BJ (cell line): ENCODE data around the gene TRIM17. TPM values are rescaled to one million over a fixed set of nuclear protein-coding genes. Genes with fewer than 3 reads are reported as not detected.

ENCODE experiments used
- CTCF ChIA-PET: fragments of 350-600 bp; formaldehyde crosslinking; extraction: SDS; loops from one replicate; lab custom pipeline; 2021; ENCODE audit warnings: antibody characterized with exemption, inconsistent platforms; lab: Yijun Ruan, JAX
- POLR2A ChIA-PET: fragments of 300-600 bp; sonication (Branson Sonifier 250); formaldehyde crosslinking; extraction: SDS; loops from one replicate; lab custom pipeline; 2021; ENCODE audit warnings: antibody characterized with exemption; lab: Charles Lee
- DNase-seq: peaks from one replicate; pipeline ENCODE4 v3.0.0-alpha.2; 2011; ENCODE audit warnings: low read depth
- H3K27me3 ChIP-seq: 2 replicates; pipeline ENCODE4 v1.6.0; 2011; ENCODE audit warnings: low read length; ENCODE audit not compliant: control insufficient read depth, insufficient read depth
- H3K36me3 ChIP-seq: 2 replicates; pipeline ENCODE4 v1.5.1; 2011; ENCODE audit warnings: low read length; ENCODE audit not compliant: control insufficient read depth, insufficient read depth
- H3K4me3 ChIP-seq: 2 replicates; pipeline ENCODE4 v1.5.1; 2011; ENCODE audit warnings: low read depth, mild to moderate bottlenecking, control low read depth, low read length
- CTCF ChIP-seq: IDR thresholded peaks from 2 replicates; pipeline ENCODE4 v1.5.1; 2011; ENCODE audit warnings: low read depth, mild to moderate bottlenecking, control low read depth, inconsistent platforms, low read length, moderate library complexity; ENCODE audit not compliant: insufficient read depth
- polyA plus RNA-seq: library from polyadenylated mRNA; depleted of rRNA; stranded (reverse); fragments of >200 nt; gene quantifications from 2 replicates; pipeline ENCODE4 v1.2.3, GENCODE V29; 2011

The TRIM17 gene
- polyA plus RNA-seq, 1 experiment, result 0.55 TPM

GRCh38 chr1:228455715-228456114 is 39.1 kb upstream of the TRIM17 start:
- ChIA-PET CTCF (interaction anchor here (1.5 to 1.7 kb wide), 3 partner anchors 25 to 115 kb away, joined by 4 to 7 read pairs (median 4); no protein-coding TSS in a partner anchor), POLR2A (no interaction called here)
- Histone ChIP-seq H3K36me3 (no peaks in the 10 kb centered on the region), H3K4me3 (no peak overlapping the region), H3K27me3 (no peaks in the 10 kb centered on the region)
- DNase-seq, result no peak
- peak; percentile 29; the same call in 1 of the 2 replicates for TF ChIP-seq CTCF

- DNase-seq, result no peak
- ChIA-PET POLR2A (no interaction called here), CTCF (no interaction called here)
- Histone ChIP-seq H3K27me3 (no peaks in the 10 kb centered on the region), H3K36me3 (no peaks in the 10 kb centered on the region), H3K4me3 (no peak overlapping the region)
- TF ChIP-seq CTCF, result no peak
Observed at GRCh38 chr1:228454238-228454637, 37.6 kb upstream of the TRIM17 start.

GRCh38 chr1:228453614-228454013 is 37.0 kb upstream of the TRIM17 start:
- H3K4me3 ChIP-seq, result no peak overlapping the region
- H3K27me3 ChIP-seq, result no peaks in the 10 kb centered on the region
- DNase-seq, result no peak
- no peaks in the 10 kb centered on the region for H3K36me3 ChIP-seq
- CTCF ChIA-PET, result no interaction called here
- no peak for TF ChIP-seq CTCF
- POLR2A ChIA-PET, result no interaction called here

GRCh38 chr1:228453022-228453560 is 36.4 kb upstream of the TRIM17 start:
- no peak overlapping the region for H3K4me3 ChIP-seq
- DNase-seq, result no peak
- ChIA-PET CTCF (no interaction called here), POLR2A (no interaction called here)
- H3K27me3 ChIP-seq, result no peaks in the 10 kb centered on the region
- TF ChIP-seq CTCF, result no peak
- no peaks in the 10 kb centered on the region for H3K36me3 ChIP-seq

- POLR2A ChIA-PET, result no interaction called here
- DNase-seq, result no peak
- no peak for TF ChIP-seq CTCF
- CTCF ChIA-PET, result no interaction called here
- Histone ChIP-seq H3K27me3 (no peaks in the 10 kb centered on the region), H3K36me3 (no peaks in the 10 kb centered on the region), H3K4me3 (no peak overlapping the region)
Observed at GRCh38 chr1:228452194-228453021, 35.7 kb upstream of the TRIM17 start.
